Measurements from ENCODE around the gene GABRB1.

The GABRB1 gene

DNA sequence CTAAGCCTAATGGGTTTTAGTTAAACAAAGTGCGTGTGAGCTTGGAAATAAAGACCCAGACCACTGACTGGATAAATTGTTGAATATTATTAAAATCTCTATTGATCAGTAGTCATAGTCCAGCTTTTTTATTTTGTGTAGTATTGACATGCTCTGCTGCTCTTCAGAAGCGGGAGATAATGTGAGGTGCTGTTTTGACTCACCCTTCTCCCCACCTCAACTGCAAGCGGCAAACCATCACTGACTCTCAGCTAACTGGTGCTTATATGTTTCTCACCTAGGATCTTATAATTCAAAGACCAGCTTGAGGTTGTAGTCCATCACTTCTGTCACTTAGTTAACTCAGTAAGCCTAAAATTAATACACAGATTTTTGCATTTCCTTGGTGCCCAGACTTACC, 359.9 kb downstream of the GABRB1 start:
- no peak for TF ChIP-seq ZNF565 (CRISPR knock-in tag; conservative IDR thresholded peaks at IDR 0.05; ENCODE audit: low read depth)
- no peak for ATAC-seq

DNA sequence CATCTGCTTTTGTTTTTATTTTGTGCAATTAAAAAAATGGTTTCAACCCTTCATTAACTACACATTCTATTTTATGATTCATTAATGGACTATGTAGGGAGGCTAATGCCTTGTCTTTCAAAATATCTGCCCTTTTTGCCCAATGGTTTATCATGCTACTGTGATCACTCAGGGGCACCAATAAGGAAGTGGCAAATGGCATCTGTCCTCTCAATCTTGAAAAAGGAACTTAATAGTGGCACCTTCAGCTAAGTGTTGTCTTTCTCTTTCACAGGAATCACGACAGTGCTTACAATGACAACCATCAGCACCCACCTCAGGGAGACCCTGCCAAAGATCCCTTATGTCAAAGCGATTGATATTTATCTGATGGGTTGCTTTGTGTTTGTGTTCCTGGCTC, 375.0 kb downstream of the GABRB1 start:
- TF ChIP-seq, protein P1, sequence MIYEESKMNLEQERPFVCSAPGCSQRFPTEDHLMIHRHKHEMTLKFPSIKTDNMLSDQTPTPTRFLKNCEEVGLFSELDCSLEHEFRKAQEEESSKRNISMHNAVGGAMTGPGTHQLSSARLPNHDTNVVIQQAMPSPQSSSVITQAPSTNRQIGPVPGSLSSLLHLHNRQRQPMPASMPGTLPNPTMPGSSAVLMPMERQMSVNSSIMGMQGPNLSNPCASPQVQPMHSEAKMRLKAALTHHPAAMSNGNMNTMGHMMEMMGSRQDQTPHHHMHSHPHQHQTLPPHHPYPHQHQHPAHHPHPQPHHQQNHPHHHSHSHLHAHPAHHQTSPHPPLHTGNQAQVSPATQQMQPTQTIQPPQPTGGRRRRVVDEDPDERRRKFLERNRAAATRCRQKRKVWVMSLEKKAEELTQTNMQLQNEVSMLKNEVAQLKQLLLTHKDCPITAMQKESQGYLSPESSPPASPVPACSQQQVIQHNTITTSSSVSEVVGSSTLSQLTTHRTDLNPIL (CRISPR knock-in tag; IDR thresholded peaks at IDR 0.05; ENCODE audit: low read depth), result no peak
- TF ChIP-seq RARB (CRISPR knock-in tag; IDR thresholded peaks at IDR 0.05) (no peak), ZFP3 (CRISPR knock-in tag; IDR thresholded peaks at IDR 0.05) (no peak), GLIS3 (CRISPR knock-in tag; IDR thresholded peaks at IDR 0.05) (no peak), ARNTL (CRISPR knock-in tag; IDR thresholded peaks at IDR 0.05; ENCODE audit: borderline replicate concordance, low read depth) (no peak), TOX (CRISPR knock-in tag; IDR thresholded peaks at IDR 0.05; ENCODE audit: borderline replicate concordance) (no peak), ZNF8 (CRISPR knock-in tag; IDR thresholded peaks at IDR 0.05) (no peak)
- TF ChIP-seq, protein P2, sequence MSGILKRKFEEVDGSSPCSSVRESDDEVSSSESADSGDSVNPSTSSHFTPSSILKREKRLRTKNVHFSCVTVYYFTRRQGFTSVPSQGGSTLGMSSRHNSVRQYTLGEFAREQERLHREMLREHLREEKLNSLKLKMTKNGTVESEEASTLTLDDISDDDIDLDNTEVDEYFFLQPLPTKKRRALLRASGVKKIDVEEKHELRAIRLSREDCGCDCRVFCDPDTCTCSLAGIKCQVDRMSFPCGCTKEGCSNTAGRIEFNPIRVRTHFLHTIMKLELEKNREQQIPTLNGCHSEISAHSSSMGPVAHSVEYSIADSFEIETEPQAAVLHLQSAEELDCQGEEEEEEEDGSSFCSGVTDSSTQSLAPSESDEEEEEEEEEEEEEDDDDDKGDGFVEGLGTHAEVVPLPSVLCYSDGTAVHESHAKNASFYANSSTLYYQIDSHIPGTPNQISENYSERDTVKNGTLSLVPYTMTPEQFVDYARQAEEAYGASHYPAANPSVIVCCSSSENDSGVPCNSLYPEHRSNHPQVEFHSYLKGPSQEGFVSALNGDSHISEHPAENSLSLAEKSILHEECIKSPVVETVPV (CRISPR knock-in tag; IDR thresholded peaks at IDR 0.05), result no peak
- TF ChIP-seq, protein P3, sequence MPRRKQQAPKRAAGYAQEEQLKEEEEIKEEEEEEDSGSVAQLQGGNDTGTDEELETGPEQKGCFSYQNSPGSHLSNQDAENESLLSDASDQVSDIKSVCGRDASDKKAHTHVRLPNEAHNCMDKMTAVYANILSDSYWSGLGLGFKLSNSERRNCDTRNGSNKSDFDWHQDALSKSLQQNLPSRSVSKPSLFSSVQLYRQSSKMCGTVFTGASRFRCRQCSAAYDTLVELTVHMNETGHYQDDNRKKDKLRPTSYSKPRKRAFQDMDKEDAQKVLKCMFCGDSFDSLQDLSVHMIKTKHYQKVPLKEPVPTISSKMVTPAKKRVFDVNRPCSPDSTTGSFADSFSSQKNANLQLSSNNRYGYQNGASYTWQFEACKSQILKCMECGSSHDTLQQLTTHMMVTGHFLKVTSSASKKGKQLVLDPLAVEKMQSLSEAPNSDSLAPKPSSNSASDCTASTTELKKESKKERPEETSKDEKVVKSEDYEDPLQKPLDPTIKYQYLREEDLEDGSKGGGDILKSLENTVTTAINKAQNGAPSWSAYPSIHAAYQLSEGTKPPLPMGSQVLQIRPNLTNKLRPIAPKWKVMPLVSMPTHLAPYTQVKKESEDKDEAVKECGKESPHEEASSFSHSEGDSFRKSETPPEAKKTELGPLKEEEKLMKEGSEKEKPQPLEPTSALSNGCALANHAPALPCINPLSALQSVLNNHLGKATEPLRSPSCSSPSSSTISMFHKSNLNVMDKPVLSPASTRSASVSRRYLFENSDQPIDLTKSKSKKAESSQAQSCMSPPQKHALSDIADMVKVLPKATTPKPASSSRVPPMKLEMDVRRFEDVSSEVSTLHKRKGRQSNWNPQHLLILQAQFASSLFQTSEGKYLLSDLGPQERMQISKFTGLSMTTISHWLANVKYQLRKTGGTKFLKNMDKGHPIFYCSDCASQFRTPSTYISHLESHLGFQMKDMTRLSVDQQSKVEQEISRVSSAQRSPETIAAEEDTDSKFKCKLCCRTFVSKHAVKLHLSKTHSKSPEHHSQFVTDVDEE (CRISPR knock-in tag; IDR thresholded peaks at IDR 0.05), result no peak
- no peak for ATAC-seq

DNA sequence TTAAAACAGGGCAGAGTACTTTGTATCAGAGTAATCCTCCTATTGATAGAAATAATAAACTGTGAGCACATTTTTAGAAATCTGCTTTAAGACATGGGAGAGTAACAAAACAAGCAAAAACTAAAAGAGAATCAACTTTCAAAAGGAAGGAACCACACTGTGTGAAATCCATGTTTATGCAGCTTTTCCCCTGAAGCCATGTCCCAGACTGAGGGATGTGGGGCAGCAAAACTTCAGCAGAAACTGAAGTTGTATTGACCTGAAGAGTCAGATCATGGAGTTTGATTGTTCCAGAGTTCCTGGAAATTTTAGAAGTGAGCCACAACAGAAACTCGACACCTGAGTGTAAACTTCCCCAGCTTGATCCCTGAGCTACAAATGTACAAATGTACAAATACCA, 378.9 kb downstream of the GABRB1 start:
- no peak for ATAC-seq
- TF ChIP-seq, protein P4, sequence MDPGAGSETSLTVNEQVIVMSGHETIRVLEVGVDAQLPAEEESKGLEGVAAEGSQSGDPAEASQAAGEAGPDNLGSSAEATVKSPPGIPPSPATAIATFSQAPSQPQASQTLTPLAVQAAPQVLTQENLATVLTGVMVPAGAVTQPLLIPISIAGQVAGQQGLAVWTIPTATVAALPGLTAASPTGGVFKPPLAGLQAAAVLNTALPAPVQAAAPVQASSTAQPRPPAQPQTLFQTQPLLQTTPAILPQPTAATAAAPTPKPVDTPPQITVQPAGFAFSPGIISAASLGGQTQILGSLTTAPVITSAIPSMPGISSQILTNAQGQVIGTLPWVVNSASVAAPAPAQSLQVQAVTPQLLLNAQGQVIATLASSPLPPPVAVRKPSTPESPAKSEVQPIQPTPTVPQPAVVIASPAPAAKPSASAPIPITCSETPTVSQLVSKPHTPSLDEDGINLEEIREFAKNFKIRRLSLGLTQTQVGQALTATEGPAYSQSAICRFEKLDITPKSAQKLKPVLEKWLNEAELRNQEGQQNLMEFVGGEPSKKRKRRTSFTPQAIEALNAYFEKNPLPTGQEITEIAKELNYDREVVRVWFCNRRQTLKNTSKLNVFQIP (CRISPR knock-in tag; IDR thresholded peaks at IDR 0.05; ENCODE audit: borderline replicate concordance, low read depth), result no peak
- TF ChIP-seq, protein P5, sequence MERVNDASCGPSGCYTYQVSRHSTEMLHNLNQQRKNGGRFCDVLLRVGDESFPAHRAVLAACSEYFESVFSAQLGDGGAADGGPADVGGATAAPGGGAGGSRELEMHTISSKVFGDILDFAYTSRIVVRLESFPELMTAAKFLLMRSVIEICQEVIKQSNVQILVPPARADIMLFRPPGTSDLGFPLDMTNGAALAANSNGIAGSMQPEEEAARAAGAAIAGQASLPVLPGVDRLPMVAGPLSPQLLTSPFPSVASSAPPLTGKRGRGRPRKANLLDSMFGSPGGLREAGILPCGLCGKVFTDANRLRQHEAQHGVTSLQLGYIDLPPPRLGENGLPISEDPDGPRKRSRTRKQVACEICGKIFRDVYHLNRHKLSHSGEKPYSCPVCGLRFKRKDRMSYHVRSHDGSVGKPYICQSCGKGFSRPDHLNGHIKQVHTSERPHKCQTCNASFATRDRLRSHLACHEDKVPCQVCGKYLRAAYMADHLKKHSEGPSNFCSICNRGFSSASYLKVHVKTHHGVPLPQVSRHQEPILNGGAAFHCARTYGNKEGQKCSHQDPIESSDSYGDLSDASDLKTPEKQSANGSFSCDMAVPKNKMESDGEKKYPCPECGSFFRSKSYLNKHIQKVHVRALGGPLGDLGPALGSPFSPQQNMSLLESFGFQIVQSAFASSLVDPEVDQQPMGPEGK (CRISPR knock-in tag; IDR thresholded peaks at IDR 0.05; ENCODE audit: borderline replicate concordance), result no peak
- TF ChIP-seq ZNF70 (CRISPR knock-in tag; IDR thresholded peaks at IDR 0.05) (no peak), ISL1 (CRISPR knock-in tag; IDR thresholded peaks at IDR 0.05) (no peak), PPARA (CRISPR knock-in tag; IDR thresholded peaks at IDR 0.05; ENCODE audit: borderline replicate concordance) (no peak), BACH2 (CRISPR knock-in tag; IDR thresholded peaks at IDR 0.05; ENCODE audit: borderline replicate concordance) (no peak), GLIS3 (CRISPR knock-in tag; IDR thresholded peaks at IDR 0.05) (no peak), TCF4 (CRISPR knock-in tag; IDR thresholded peaks at IDR 0.05; ENCODE audit: borderline replicate concordance) (no peak), OSR1 (CRISPR knock-in tag; IDR thresholded peaks at IDR 0.05) (no peak), RARB (CRISPR knock-in tag; IDR thresholded peaks at IDR 0.05) (no peak), CSDC2 (CRISPR knock-in tag; IDR thresholded peaks at IDR 0.05) (no peak), ARNTL (CRISPR knock-in tag; IDR thresholded peaks at IDR 0.05; ENCODE audit: borderline replicate concordance, low read depth) (no peak), ZNF8 (CRISPR knock-in tag; IDR thresholded peaks at IDR 0.05) (no peak), ZFP3 (CRISPR knock-in tag; IDR thresholded peaks at IDR 0.05) (no peak)
- TF ChIP-seq, protein P1 (CRISPR knock-in tag; IDR thresholded peaks at IDR 0.05; ENCODE audit: low read depth), result no peak
- TF ChIP-seq, protein P3 (CRISPR knock-in tag; IDR thresholded peaks at IDR 0.05), result no peak

Data from SK-N-SH treated with all-trans-retinoic acid at 6 μM for 48 hours (cell line).